Spleen (tissue), 7 donors: ENCODE data around the gene BIVM.

Experiments used
- CTCF ChIP-seq, 11 experiments: fragments of 200-600 bp in 7 of 11; fragments of 450-650 bp in 4 of 11; sonication (generic) in 4 of 11; IDR thresholded peaks in 8 of 11; conservative IDR thresholded peaks in 3 of 11; 1 replicate in 7 of 11; 2 replicates in 4 of 11; pipeline versions ENCODE4 v1.4.0 to v1.8.0; 2016 to 2021; ENCODE audit warnings: antibody characterized with exemption in 11 of 11, inconsistent platforms in 4 of 11, mild to moderate bottlenecking in 1 of 11
- POLR2AphosphoS5 ChIP-seq, 3 donors: sonication (generic); formaldehyde crosslinking; IDR thresholded peaks; one replicate each; pipeline ENCODE4 v1.5.1; 2017; ENCODE audit warnings: antibody characterized with exemption in 3 of 3
- donor health status: DM: no; HTN: no; CAD: no; lungs with moderate emphysema.
- donor health status: DM: no; HTN: no; CAD: no.
- donor health status: DM: no; HTN: no; CAD: no.

GRCh38 chr13:102815788-102816187, 16.9 kb downstream of the BIVM start:
- TF ChIP-seq CTCF (IDR thresholded peaks at IDR 0.05 in 8 of 11, conservative IDR thresholded peaks at IDR 0.05 in 3 of 11) (no peak), POLR2AphosphoS5 (IDR thresholded peaks at IDR 0.05) (no peak)
